ENCODE data around the gene OTOG.
A peak's percentile ranks its signal among the peaks of the same experiment; 100 is the strongest.
"Not testable (repeated sequence)": the region's sequence is repeated elsewhere in the genome, so short reads cannot be mapped to it uniquely, and the experiment has no call there.

The OTOG gene

DNA sequence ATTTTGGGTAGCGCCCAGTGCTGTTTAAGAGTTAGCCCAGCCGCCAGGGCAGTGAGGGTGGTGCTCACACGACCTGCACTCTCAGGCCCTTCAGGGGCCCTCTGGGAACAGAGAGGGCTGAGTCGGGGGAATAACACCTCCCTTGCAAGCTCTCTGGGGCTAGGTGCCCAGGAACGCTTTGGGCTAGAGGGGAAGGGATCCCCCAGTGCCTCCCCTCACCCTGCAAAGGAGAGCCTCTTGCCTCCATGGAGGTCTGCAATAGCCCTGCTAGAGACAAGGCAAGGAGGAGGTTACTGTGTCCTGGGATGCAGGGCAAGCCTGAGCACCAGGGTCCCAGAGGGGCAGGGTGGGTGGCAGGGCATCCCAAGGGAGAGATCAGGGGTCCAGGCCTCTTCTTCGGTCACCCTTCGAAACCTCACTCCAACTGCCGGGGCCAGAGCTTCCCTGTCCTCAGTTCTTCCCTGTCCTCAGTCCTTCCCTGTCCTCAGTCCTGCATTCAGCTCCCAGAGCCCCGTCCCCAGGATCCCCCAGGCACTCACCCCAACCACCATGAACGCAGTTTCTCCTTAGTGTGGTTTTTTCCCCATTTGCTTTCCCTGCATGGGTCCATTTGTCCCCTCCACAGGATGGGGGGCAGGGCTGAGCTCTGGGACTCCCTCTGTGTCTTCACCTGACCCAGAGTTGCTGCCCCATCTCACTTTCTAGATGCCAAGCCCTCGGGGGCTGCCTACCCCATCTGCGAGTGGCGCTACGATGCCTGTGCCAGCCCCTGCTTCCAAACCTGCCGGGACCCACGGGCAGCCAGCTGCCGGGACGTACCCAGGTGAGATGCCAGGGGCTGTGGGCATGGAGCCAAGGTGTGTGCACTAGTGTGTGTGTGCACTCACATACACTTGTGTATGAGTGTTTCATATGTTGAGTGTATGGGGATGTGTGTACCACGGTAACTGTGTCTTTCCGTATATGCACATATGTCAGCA, 60.8 kb downstream of the OTOG start:
- intact Hi-C loops (cut with DNase I): loop anchor here (10.0 kb wide), 1 partner anchor 127 kb away; the partner anchor contains the start of gene KCNC1
- peak in 3 of 42 donors; percentile 5 to 40 (median 21) for DNase-seq

DNA sequence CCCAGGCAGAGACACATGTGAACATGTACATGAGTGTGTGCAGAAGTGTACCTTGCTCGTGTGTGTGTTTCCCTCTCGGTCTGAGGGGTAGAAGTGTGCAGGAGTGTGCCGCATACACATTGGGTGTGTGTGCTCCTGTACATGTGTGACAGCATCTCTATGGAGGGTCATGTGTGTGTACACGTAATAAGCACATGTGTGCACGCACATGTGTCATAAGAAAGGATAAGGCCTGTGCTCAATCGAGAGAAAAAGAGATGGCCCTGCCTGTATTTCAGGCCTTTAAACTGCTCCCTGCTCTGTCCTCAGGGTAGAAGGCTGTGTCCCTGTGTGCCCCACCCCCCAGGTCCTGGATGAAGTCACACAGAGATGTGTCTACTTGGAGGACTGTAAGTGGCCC, 61.8 kb downstream of the OTOG start:
- intact Hi-C loops (cut with DNase I): loop anchor here (10.0 kb wide), 1 partner anchor 126 kb away; the partner anchor contains the start of gene KCNC1
- DNase-seq: no peak

DNA sequence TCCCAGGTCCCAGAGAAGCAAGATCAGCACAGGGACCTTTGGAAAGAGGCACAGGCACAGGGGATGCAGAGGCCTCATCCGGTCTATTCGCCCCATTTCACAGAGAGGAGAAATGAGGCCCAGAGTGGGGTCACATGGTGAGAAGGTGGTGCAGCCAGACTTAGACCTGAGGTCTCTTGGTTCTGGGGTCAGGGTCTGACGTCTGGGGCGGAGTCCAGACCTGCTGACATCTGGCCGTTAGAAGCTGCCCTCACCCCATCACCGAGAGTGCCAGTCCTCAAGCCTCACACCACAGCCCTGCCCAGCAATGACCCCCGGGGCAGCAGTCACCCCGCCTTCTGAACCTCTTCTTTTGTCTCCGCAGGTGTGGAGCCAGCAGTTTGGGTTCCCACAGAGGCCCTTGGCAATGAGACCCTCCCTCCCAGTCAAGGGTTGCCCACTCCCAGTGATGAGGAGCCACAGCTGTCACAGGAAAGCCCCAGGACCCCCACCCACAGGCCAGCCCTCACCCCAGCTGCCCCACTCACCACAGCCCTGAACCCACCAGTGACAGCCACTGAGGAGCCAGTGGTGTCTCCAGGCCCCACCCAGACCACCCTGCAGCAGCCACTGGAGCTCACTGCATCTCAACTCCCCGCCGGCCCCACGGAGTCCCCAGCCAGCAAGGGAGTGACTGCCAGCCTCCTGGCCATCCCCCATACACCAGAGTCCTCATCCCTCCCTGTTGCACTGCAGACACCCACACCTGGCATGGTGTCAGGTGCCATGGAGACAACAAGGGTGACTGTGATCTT, 62.4 kb downstream of the OTOG start:
- peak in 2 of 42 donors; percentile 7 to 9 for DNase-seq
- intact Hi-C loops (cut with DNase I): loop anchor here (10.0 kb wide), 1 partner anchor 125 kb away; the partner anchor contains the start of gene KCNC1

DNA sequence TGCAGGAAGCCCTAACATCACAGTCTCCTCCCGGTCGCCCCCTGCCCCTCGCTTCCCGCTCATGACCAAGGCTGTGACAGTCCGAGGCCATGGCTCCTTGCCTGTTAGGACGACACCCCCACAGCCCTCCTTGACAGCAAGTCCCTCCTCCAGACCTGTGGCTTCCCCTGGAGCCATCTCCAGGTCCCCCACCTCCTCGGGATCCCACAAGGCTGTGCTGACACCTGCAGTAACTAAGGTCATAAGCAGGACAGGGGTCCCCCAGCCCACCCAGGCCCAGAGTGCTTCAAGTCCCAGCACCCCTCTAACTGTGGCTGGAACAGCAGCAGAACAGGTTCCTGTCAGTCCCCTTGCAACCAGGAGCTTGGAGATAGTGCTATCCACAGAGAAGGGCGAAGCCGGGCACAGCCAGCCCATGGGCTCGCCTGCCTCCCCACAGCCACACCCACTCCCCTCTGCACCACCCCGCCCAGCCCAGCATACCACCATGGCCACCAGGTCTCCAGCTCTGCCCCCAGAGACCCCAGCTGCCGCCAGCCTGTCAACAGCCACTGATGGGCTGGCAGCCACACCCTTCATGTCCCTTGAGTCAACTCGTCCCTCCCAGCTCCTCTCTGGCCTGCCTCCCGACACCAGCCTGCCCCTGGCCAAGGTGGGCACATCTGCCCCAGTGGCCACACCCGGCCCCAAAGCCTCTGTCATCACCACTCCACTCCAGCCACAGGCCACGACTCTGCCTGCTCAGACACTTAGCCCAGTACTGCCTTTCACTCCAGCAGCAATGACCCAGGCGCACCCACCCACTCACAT, 63.2 kb downstream of the OTOG start:
- intact Hi-C loops (cut with DNase I): no loop called here
- DNase-seq: peak in 1 of 42 donors; percentile 19

DNA sequence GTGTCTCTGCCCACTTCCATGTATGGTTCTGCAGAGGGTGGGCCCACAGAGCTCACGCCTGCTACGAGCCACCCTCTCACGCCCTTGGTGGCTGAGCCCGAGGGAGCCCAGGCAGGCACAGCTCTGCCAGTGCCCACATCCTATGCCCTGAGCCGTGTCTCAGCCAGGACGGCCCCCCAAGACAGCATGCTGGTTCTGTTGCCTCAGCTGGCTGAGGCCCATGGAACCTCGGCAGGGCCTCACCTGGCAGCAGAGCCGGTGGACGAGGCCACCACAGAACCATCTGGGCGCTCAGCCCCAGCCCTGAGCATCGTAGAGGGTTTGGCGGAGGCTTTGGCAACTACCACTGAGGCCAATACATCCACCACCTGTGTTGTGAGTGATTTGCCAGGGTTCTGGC, 64.0 kb downstream of the OTOG start:
- intact Hi-C loops (cut with DNase I): no loop called here
- peak in 1 of 42 donors; percentile 5 for DNase-seq

DNA sequence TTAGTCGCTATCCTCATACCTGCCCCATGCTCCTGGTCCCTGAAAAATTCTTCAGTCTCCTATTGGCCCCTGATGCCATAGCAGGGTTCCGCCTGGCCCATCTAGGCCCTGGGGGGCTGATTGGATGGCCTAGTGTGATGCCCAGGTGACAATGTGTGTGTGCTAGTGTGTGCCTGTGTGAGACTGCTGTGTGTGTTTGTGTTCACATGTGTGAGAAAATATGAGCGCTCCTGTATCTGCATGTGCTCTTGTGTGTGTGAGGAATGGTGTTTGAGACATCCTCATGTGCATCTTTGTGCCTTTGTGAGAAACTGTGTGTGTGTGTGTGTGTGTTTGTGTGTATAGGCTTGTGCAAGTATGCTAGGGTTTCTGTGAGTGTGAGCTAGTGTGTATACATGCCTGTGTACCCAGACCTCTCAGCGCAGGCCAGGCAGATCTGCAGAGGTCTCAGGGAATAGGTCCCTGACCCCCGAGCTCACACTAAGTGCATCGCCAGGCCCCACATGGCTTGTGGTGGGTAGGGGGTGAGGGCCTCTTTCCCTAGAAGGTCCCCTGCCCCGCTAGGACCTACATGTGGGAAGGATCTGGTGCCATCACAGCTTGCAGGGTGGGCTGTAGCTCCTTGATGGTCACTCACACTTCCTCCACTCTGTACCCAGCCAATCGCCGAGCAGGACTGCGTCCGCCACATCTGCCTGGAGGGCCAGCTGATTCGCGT, 64.6 kb downstream of the OTOG start:
- intact Hi-C loops (cut with DNase I): no loop called here
- DNase-seq: peak in 1 of 42 donors; percentile 11

DNA sequence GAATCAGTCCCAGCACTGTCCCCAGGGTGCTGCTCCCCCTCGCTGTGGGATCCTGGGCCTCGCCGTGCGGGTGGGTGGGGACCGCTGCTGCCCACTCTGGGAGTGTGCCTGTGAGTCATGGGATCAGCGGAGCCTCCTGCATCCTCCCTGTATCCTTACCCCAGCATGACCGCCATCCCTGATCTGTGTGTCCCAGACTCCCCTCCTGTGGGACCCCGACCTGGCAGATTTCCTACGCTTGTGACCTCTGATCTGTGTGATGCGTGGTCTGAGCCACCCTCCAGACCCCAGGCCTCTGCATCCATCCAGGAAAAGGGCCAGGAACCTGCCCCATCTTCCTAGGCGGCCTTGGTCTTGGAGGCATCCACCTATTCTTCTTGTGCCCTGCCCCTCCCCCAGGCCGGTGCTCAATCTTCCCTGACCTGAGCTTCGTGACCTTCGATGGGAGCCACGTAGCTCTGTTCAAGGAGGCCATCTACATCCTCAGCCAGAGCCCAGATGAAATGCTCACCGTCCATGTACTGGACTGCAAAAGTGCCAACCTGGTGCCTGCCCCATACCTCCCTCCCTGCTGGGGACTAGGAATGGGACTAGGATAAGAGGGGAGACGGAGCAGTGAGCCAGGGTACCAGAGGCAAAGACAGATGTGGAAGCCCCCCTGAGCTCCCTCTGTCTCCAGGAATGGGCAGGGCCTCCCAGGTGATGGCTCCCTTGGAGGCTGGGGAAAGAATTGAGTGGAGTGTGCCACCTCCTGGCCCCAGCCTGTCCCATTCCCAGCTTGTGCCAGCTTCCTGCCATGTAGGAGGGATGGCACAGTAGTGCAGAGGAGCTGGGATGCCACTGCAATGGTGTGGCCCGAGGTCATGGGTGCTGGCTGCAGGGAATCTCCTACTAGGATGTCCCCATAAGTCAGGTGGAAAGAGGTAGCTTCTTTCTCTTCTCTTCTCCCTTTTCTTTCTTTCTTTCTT, 65.4 kb downstream of the OTOG start:
- no peak for DNase-seq
- intact Hi-C loops (cut with DNase I): no loop called here

DNA sequence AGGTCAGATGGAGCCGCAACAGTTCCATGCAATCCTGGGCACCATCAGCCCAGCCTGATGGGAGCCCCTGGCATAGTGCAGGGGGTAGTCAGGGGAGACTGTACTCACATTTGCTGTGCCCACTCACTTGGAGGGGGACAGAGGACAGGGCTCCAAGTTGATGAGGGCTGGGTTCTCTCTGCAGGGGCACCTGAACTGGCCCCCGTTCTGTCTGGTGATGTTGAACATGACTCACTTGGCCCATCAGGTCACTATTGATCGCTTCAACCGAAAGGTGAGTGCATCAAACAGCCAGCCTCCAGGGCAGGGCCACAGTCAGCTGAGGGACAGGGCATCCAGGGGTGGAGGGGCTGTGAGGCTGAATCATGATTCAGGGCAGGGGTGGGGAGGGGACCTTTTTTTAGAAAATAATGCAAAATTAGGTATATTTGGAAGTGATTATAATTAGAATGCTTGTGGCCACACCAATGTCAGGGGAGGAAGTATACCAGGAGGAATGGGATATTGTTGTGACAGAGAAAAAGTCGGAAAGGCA, 66.4 kb downstream of the OTOG start:
- DNase-seq: no peak
- intact Hi-C loops (cut with DNase I): no loop called here

DNA sequence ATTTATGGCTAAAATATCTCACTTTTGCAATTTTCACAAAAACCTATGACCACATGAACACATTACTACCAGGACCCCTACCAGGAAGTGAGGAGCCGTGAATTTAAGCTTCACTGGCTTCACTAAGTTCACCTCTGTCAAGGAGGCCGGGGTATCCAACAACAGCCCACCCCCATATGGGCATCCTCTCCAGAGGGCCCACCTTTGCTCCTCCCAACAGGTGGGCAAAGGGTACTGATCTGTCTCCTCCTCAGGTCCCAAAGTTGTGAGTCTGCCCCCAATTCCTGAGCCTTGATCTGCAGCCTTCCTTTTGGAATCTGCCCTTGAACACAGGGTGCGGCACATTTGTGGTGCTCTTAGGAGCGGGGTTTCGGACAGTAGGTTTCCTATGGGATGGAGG, 66.9 kb downstream of the OTOG start:
- intact Hi-C loops (cut with DNase I): no loop called here
- DNase-seq: no peak

DNA sequence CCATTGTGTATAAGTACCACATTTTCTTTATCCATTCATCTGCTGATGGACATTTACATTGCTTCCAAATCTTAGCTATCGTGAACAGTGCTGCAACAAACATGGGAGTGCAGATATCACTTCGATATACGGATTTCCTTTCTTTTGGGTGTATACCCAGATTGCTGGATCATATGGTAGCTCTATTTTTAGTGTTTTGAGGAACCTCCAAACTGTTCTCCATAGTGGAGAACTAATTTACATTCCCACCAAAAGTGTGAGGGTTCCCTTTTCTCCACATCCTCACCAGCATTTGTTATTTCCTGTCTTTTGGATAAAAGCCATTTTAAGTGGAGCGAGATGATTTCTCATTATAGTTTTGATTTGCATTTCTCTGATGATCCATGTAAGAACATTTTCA, 75.7 kb downstream of the OTOG start:
- DNase-seq; intact Hi-C loops (cut with DNase I): not testable (repeated sequence)

DNA sequence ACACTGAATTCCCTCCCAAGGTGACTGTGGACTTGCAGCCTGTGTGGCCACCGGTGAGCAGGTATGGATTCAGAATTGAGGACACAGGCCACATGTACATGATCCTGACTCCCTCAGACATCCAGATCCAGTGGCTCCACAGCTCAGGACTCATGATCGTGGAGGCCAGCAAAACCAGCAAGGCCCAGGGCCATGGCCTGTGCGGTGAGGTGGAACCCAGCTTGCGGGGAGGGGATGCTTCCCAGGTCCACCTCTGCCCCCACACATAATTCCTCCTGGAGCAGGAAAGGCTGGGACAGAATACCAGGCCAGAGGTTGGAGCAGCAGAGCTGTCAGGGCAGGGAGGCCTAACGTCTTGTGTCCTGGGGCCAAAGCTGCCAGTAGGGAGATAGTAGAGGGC, 82.1 kb downstream of the OTOG start:
- intact Hi-C loops (cut with DNase I): no loop called here
- DNase-seq: peak in 2 of 42 donors; percentile 6 to 25

DNA sequence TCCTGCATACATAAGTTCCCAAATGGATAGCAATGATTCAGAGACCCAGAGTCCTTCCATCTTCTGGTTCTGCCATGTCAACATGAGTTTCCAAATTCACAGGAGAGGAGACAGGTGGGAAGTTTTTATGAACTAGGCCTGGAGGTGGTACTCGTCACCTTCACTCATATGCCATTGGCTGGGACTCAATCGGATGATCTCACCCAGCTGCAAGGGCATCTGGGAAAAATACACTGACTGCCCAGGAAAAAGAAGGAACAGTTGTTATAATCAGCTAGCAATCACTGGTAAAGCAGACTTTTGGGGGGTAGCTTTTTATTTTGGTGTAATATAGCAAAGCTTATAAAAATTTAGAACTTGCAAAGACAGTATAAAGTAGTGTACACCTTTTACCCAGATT, 83.9 kb downstream of the OTOG start:
- no peak for DNase-seq
- intact Hi-C loops (cut with DNase I): no loop called here

DNA sequence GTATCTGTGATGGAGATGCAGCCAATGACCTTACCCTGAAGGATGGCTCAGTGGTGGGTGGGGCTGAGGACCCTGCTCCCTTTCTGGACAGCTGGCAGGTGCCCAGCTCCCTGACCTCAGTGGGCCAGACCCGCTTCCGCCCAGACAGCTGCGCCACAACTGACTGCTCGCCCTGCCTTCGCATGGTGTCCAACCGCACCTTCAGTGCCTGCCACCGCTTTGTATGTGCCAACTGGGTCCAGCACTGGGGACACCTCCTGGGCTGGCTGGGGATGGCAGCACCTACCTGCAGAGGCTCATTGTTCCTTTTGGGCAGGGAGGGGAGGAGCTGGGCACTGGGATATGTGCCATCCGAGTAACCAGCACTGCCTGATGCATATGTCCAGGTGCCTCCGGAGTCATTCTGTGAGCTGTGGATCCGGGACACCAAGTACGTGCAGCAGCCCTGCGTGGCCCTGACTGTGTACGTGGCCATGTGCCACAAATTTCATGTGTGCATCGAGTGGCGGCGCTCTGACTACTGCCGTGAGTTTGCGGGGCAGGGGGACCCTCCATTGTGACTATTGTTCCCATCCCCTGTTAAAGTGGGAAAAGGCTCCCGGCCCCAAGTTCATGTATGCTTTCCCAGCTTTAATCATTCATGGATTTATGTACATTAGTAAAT, 84.8 kb downstream of the OTOG start:
- intact Hi-C loops (cut with DNase I): no loop called here
- no peak for DNase-seq

DNA sequence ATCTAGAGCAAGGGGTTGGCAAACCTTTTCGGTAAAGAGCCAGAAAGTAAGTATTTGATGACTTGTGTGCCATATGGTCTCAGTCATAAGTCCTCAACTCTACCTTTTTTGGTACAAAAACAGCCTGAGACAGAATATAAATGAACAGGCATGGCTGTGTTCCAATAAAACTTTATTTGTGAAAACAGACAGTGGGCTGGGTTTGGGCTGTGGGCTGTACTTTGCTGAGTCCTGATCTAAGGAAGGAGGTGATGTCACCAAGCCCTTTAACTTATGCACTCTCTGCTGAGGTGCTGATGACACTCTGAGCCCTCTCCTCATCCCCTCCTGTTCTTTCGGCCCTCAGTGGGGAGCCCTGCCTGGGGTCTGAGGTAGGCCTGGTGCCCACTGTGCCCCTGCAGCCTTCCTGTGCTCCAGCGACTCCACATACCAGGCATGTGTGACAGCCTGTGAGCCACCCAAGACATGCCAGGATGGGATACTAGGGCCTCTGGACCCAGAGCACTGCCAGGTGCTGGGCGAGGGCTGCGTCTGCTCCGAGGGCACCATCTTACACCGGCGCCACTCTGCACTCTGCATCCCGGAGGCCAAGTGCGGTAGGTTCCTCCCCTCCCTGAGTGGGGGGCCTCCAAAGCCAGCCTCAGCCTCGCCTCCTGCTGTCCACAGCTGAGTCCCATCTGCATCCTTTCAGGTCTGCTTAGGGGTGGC, 86.4 kb downstream of the OTOG start:
- intact Hi-C loops (cut with DNase I): no loop called here
- DNase-seq: no peak

DNA sequence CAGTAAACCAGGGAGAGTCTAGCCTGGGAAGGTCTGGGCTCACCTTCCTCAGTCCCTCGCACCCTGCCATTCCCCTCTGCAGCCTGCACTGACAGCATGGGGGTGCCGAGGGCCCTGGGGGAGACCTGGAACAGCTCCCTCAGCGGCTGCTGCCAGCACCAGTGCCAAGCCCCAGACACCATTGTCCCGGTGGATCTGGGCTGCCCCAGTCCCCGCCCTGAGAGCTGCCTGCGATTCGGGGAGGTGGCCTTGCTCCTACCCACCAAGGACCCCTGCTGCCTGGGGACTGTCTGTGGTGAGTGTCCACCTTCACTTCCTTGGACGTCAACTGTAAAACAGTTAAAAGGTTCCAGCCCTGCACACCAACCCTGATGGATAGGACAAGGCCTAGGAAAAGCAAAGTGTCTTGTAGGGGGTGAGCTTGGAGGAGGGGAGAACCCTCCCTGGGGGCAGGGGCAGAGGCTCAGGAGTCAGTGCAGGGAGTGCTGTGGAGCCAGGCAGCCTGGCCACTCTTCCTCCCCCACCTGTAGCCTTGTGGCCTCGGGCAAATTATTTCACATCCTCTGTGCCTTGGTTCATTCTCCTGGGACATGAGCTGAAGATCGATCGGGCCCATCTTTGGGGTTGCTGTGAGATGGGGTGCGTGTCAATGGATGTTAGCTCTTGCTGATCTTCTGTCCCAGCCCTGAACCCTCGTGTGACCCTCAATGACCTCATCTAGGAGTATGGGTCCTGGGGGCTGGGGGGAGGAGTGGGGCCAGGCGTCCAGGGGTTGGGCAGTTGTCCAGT, 87.1 kb downstream of the OTOG start:
- DNase-seq: no peak
- intact Hi-C loops (cut with DNase I): no loop called here
